ENCODE results near the gene TFF3.

GRCh38 chr21:42319376-42319775 is 4.2 kb upstream of the TFF3 start:
- TF ChIP-seq POLR2AphosphoS5 (IDR thresholded peaks at IDR 0.05; ENCODE audit: borderline replicate concordance, low read depth, low read length) (no peak), EZH2 (IDR thresholded peaks at IDR 0.05) (no peak)

All from SK-N-MC (cell line).